Panc1 (cell line): Measurements from ENCODE around the gene CREB3. TPM values are rescaled to one million over a fixed set of nuclear protein-coding genes. Genes with fewer than 3 reads are reported as not detected.

Experiments
- ATAC-seq: fragments of 200-7000 bp; cut with Tn5 transposase; 2 replicates; pipeline ENCODE4 v1.9.1; 2020; ENCODE audit warnings: mild to moderate bottlenecking, moderate library complexity
- BruUV-seq: library from RNA; stranded (reverse); fragments of 400-500 nt; replicated peaks from 2 replicates; lab custom pipeline; 2021; lab: Mats Ljungman, UMichigan
- CTCF ChIA-PET: fragments of 300-600 bp; sonication (Branson Sonifier 250); formaldehyde crosslinking; loops from one replicate; lab custom pipeline; 2022; ENCODE audit warnings: antibody characterized with exemption; lab: Charles Lee
- POLR2A ChIA-PET: fragments of 300-600 bp; sonication (Branson Sonifier 250); formaldehyde crosslinking; loops from one replicate; lab custom pipeline; 2022; ENCODE audit warnings: antibody characterized with exemption; lab: Charles Lee
- DNase-seq: peaks from one replicate; pipeline ENCODE4 v3.0.0-alpha.2; 2010; ENCODE audit warnings: low read depth, low spot score
- H3K27ac ChIP-seq: 2 replicates; pipeline ENCODE4 v1.5.1; 2011; ENCODE audit warnings: mild to moderate bottlenecking, low read length, inconsistent platforms
- H3K27me3 ChIP-seq: fragments of 200-500 bp; sonication (Bioruptor generic); 2 replicates; pipeline ENCODE4 v1.6.0; 2014; ENCODE audit warnings: low read length, inconsistent platforms; ENCODE audit not compliant: control insufficient read depth, insufficient read depth
- H3K36me3 ChIP-seq: fragments of 200-500 bp; sonication (Bioruptor generic); 2 replicates; pipeline ENCODE4 v1.5.1; 2014; ENCODE audit warnings: inconsistent platforms, mild to moderate bottlenecking, low read length, moderate library complexity; ENCODE audit not compliant: control insufficient read depth, insufficient read depth
- H3K4me1 ChIP-seq: 2 replicates; pipeline ENCODE4 v1.5.1; 2011; ENCODE audit warnings: inconsistent platforms, mild to moderate bottlenecking, low read length, moderate library complexity; ENCODE audit not compliant: control insufficient read depth, insufficient read depth
- H3K4me3 ChIP-seq, 2 experiments: 2 replicates each; pipeline ENCODE4 v1.5.1; 2011 to 2012; ENCODE audit warnings: low read depth in 2 of 2, low read length in 2 of 2, mild to moderate bottlenecking in 2 of 2, inconsistent platforms in 1 of 2, moderate library complexity in 1 of 2
- H3K9me3 ChIP-seq: fragments of 200-500 bp; sonication (Bioruptor generic); 2 replicates; pipeline ENCODE4 v1.5.1; 2014; ENCODE audit warnings: low read depth, mild to moderate bottlenecking, inconsistent platforms, low read length, moderate library complexity; ENCODE audit not compliant: control insufficient read depth, insufficient read depth
- CTCF ChIP-seq: fragments of 450-650 bp; IDR thresholded peaks from 2 replicates; pipeline ENCODE4 v1.5.1; 2017; ENCODE audit warnings: mild to moderate bottlenecking
- POLR2AphosphoS5 ChIP-seq: IDR thresholded peaks from 2 replicates; pipeline ENCODE4 v1.6.1; 2012; ENCODE audit warnings: mild to moderate bottlenecking, low read depth, low read length, moderate library complexity
- REST ChIP-seq, 2 experiments: IDR thresholded peaks; 2 replicates each; pipeline ENCODE4 v1.6.1; 2011 to 2012; ENCODE audit warnings: low read depth in 2 of 2, control low read depth in 1 of 2, low read length in 1 of 2, mild to moderate bottlenecking in 1 of 2, moderate library complexity in 1 of 2; ENCODE audit not compliant: insufficient read depth in 1 of 2
- SIN3A ChIP-seq: IDR thresholded peaks from 2 replicates; pipeline ENCODE4 v1.6.1; 2012; ENCODE audit warnings: low read depth, mild to moderate bottlenecking, low read length, moderate library complexity, borderline replicate concordance; ENCODE audit not compliant: insufficient read depth
- TCF7L2 ChIP-seq: IDR thresholded peaks from 2 replicates; pipeline ENCODE4 v1.6.1; 2011; ENCODE audit warnings: mild to moderate bottlenecking, low read depth, low read length, inconsistent platforms
- in situ Hi-C: cut with HindIII; loops from 2 replicates; pipeline ENCODE4 v1.10.0; 2016; ENCODE audit warnings: low sequenced_read_pairs, low pct_unique_long_range_greater_than_20kb
- intact Hi-C: fragments of 100-400 bp; cut with micrococcal nuclease; formaldehyde crosslinking; loops from one replicate; pipeline ENCODE4 v1.10.0; 2022; ENCODE audit not compliant: unreplicated experiment
- total RNA-seq: library from RNA; stranded (reverse); gene quantifications from one replicate; pipeline ENCODE4 v1.2.1, GENCODE V29; 2021; ENCODE audit not compliant: unreplicated experiment

CREB3 gene
- total RNA-seq, 1 experiment from 2014 or later = 67.0 TPM

- no peak for ATAC-seq
- Histone ChIP-seq H3K36me3 (peaks cover 26% of the 10 kb centered on the region), H3K27ac (no peak overlapping the region), H3K27me3 (no peaks in the 10 kb centered on the region), H3K4me1 (no peaks in the 10 kb centered on the region), H3K4me3 (no peak overlapping the region), H3K9me3 (no peaks in the 10 kb centered on the region)
- CTCF ChIA-PET = no interaction called here
- TF ChIP-seq POLR2AphosphoS5 (no peak), TCF7L2 (no peak), SIN3A (no peak), REST (IDR thresholded peaks at IDR 0.05; ENCODE audit: insufficient read depth in 1 of 2, low read depth in 2 of 2, low read length in 1 of 2) (no peak), CTCF (no peak)
- intact Hi-C loops = no loop called here
- in situ Hi-C loops = no loop called here
- BruUV-seq = no TSS peak
- POLR2A ChIA-PET = no interaction called here
- DNase-seq = no peak
Observed at GRCh38 chr9:35700942-35701341, 31.5 kb upstream of the CREB3 start.

DNA sequence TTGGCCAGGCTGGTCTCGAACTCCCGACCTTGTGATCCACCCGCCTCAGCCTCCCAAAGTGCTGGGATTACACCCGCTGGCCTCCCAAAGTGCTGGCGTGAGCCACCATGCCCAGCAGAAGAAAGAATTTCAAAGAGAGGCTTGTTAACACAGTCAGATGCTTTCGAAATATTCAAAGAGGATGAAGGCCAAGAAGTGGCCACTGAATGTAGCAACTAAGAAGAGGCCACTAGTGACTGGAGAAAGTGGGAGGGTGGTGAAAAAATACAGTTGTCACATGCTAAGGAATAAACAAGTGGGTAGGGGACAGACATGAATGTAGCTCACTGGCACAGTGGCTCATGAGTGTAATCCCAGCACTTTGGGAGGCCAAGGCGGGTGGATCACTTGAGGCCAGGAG lies 29.8 kb upstream of the CREB3 start:
- ChIA-PET CTCF (no interaction called here), POLR2A (no interaction called here)
- TF ChIP-seq SIN3A (no peak), REST (IDR thresholded peaks at IDR 0.05; ENCODE audit: insufficient read depth in 1 of 2, low read depth in 2 of 2, low read length in 1 of 2) (no peak), POLR2AphosphoS5 (no peak), CTCF (no peak), TCF7L2 (no peak)
- BruUV-seq = no TSS peak
- no peaks in the 10 kb centered on the region for H3K9me3 ChIP-seq
- no peaks in the 10 kb centered on the region for H3K27me3 ChIP-seq
- H3K36me3 ChIP-seq = peaks cover 35% of the 10 kb centered on the region
- intact Hi-C loops (no loop called here), in situ Hi-C loops (no loop called here)
- ATAC-seq (no peak), DNase-seq (no peak)
- H3K4me3 ChIP-seq = no peak overlapping the region
- no peaks in the 10 kb centered on the region for H3K4me1 ChIP-seq
- no peak overlapping the region for H3K27ac ChIP-seq
